GM19240 (cell line): ENCODE measurements around the gene MKRN3.

Experiments used
- DNase-seq: peaks from one replicate; pipeline ENCODE4 v3.0.0; 2011; ENCODE audit warnings: low spot score; ENCODE audit not compliant: insufficient read length

MKRN3 gene

GRCh38 chr15:23565395-23566070, at the start of gene MKRN3:
TSS of gene MKRN3 (plus strand) at chr15:23565674. CDS start at chr15:23565783, 109 bp downstream.
- DNase-seq: no peak

GRCh38 chr15:23516866-23517265, 48.6 kb upstream of the MKRN3 start:
- no peak for DNase-seq

- DNase-seq: no peak
Measured at GRCh38 chr15:23518104-23518503, 47.4 kb upstream of the MKRN3 start.

- DNase-seq: no peak
Measured at GRCh38 chr15:23524816-23525215, 40.7 kb upstream of the MKRN3 start.

GRCh38 chr15:23529891-23530290, 35.6 kb upstream of the MKRN3 start:
- DNase-seq: no peak

- no peak for DNase-seq
Measured at GRCh38 chr15:23532024-23532423, 33.5 kb upstream of the MKRN3 start.

GRCh38 chr15:23536659-23537058, 28.8 kb upstream of the MKRN3 start:
- no peak for DNase-seq

GRCh38 chr15:23538648-23539047, 26.8 kb upstream of the MKRN3 start:
- no peak for DNase-seq

- no peak for DNase-seq
Measured at GRCh38 chr15:23539892-23540291, 25.6 kb upstream of the MKRN3 start.

GRCh38 chr15:23546158-23546557, 19.3 kb upstream of the MKRN3 start:
- DNase-seq: no peak

- DNase-seq: no peak
Measured at GRCh38 chr15:23548071-23548470, 17.4 kb upstream of the MKRN3 start.

GRCh38 chr15:23561914-23562313, 3.6 kb upstream of the MKRN3 start:
- DNase-seq: no peak

- DNase-seq: no peak
Measured at GRCh38 chr15:23564821-23565394, 566 bp upstream of the MKRN3 start.

GRCh38 chr15:23566071-23566554, 639 bp downstream of the MKRN3 start:
- no peak for DNase-seq

- DNase-seq: no peak
Measured at GRCh38 chr15:23566651-23567050, 1.2 kb downstream of the MKRN3 start.

- DNase-seq: no peak
Measured at GRCh38 chr15:23567921-23568320, 2.4 kb downstream of the MKRN3 start.

- no peak for DNase-seq
Measured at GRCh38 chr15:23569151-23569925, 3.9 kb downstream of the MKRN3 start.

GRCh38 chr15:23570486-23570885, 5.0 kb downstream of the MKRN3 start:
- no peak for DNase-seq

GRCh38 chr15:23572844-23573243, 7.4 kb downstream of the MKRN3 start:
- no peak for DNase-seq

GRCh38 chr15:23574742-23575141, 9.3 kb downstream of the MKRN3 start:
- no peak for DNase-seq

GRCh38 chr15:23576061-23576460, 10.6 kb downstream of the MKRN3 start:
- DNase-seq: no peak

- DNase-seq: no peak
Measured at GRCh38 chr15:23578521-23579150, 13.2 kb downstream of the MKRN3 start.
